Activated gamma-delta T cell treated with Interleukin-2 at 50 U/mL for 16 hours (primary cell): ENCODE measurements around the gene TMEM217.

Source experiments
- DNase-seq: peaks from one replicate; pipeline ENCODE4 v3.0.0-alpha.2; 2020

The TMEM217 gene

GRCh38 chr6:37243131-37243815 lies 14.7 kb downstream of the TMEM217 start:
- DNase-seq, result no peak

DNA sequence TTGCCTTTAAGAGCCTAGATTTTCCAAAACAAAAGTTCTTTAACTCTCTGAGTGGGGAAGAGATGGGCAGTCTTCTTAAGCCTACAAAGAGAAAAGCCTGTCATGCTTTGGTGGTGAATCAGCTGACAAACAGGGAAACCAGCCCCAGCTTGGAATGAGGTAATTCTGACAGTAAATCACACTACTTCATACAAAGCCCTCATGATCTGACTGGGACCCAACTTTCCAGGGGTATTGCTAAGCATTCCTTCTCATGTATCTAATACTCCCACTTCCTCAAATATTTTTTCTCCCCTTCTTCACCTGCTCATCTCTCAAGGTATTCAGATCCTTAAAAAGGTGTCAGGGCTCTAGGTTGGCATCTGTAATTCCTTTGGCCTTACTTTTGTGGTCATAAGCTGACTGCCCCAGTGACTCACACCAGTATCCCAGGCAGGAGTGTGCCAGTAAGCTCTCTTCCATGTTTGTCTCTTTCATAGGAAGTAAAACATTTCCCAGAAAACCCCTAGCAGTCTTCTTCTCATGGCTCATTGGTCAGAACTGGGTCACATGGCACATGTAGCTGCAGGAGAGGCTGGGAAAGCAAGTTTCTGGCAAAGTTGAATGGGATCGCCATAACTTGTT lies 15.4 kb downstream of the TMEM217 start:
- DNase-seq, result no peak

GRCh38 chr6:37241775-37242428 lies 16.0 kb downstream of the TMEM217 start:
- no peak for DNase-seq

DNA sequence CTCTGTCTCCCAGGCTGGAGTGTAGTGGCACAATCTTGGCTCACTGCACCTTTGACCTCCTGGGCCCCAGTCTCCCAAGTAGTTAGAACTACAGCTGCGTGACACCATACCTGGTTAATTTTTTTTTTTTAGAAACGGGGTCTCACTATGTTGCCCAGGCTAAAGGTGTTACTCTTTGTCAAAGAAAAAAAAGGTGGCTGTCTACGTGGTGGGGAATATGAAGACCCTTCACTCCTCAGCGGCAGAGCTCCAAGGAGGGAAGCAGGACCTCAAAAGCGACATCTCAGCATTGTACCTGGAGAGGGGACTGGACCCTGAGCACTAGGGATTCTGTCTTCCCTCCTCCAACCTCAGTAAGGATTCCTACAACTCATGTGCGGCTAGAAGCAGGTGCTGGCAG lies 16.8 kb downstream of the TMEM217 start:
- DNase-seq, result no peak

GRCh38 chr6:37239950-37240713 lies 17.8 kb downstream of the TMEM217 start:
- DNase-seq, result peak; percentile 56

- DNase-seq, result no peak
Observed at GRCh38 chr6:37239526-37239925, 18.4 kb downstream of the TMEM217 start.

- DNase-seq, result no peak
Observed at GRCh38 chr6:37238381-37238780, 19.6 kb downstream of the TMEM217 start.

GRCh38 chr6:37237789-37238188 lies 20.2 kb downstream of the TMEM217 start:
- DNase-seq, result no peak

DNA sequence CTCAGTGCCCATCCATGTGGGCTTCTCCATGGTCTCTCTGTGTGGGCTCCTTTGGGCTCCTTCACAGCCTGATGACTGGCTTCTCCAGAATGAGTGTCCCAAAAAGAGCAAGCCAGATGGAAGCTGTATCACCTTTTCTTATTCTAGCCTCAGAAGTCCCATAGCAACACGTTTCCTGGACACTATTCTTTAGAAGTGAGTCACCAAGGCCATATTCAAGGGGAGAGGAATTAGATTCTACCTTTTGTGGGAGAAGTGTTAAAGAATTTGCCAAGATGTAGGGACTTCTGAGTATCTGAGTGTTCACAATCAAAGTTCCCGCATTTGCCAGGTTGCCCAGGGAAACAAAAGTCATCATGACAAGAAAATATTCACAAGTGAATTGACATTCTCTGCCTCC lies 21.0 kb downstream of the TMEM217 start:
- DNase-seq, result no peak

GRCh38 chr6:37233541-37233940 lies 24.4 kb downstream of the TMEM217 start:
- no peak for DNase-seq

- DNase-seq, result no peak
Observed at GRCh38 chr6:37232430-37233017, 25.4 kb downstream of the TMEM217 start.

- DNase-seq, result no peak
Observed at GRCh38 chr6:37230104-37230503, 27.8 kb downstream of the TMEM217 start.

DNA sequence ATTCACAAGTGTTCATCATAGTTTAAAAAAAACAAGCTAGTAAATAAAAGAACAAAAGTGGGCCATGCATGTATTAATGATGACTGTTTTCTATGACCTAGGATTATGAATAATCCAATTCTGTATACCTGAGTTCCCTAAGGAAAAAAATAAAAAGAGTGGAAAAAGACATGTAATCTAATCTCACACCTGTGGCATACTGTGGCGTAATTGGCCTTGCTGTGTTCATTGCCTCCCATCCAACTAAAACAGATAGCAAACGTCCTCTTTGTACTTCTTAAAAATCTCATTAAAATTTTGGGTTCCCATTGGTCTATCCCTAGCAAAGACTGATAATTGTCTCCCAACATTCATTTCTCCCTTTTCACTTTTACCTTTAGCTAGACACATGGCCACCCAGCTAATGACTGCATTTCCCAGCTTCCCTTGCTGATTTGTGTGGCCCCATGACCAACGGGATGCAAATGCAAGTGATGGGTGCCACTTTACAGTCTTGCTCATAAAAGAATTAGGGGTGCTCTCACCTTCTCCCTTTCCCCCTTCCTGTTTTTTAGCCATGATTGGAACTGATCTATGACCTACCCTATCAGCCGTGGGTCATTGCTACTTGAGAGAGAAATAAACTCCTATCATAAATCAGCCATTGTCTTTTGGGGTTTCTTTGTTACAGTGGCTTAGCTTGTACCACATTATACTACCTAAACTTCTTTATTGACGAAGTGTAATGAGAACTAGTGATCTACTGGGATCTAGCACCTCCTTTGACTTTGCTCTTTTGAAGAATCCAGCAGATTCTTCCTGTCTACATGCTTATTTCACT lies 32.4 kb downstream of the TMEM217 start:
- no peak for DNase-seq

DNA sequence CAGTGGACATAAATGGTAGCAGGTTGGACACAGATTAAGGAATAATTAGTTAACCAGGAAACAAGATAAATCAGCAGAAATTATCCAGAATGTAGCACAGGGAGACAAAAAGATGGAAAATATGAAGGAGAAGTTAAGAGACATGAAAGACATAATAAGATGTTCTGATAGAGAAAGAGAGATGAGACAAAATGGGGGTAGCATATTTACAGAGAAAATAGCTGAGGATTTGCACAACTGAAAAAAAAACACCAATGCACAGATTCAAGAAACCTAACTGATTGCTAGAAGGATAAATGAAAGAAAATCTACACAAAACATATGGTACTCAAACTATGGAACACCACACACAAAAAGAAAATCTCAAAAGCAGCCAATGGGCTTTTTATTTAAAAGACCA lies 35.0 kb downstream of the TMEM217 start:
- DNase-seq, result no peak

GRCh38 chr6:37222125-37222967 lies 35.6 kb downstream of the TMEM217 start:
- DNase-seq, result peak; percentile 55

- DNase-seq, result no peak
Observed at GRCh38 chr6:37221585-37222124, 36.3 kb downstream of the TMEM217 start.

DNA sequence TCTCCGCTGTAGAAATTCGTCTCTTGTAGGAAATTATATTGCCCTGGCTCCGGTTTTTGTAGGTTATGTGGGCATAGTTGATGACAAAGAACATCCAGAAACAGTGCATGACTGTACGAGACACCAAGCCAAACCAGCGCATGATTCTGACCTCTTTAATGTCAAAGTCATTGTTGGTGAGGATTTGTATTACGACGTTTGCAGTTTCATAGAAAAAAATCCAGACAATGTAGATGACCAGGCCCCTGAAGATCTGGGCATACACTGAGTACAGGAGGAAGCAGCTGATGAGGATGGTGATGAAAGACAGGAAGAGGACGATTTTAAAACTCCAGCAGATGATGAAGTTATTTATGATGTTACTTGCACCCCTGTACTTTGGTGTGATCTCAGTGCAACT lies 39.4 kb downstream of the TMEM217 start:
- DNase-seq, result no peak

GRCh38 chr6:37218061-37218460 lies 39.9 kb downstream of the TMEM217 start:
- DNase-seq, result no peak

GRCh38 chr6:37212268-37212667 lies 45.7 kb downstream of the TMEM217 start:
- DNase-seq, result no peak

GRCh38 chr6:37210313-37210968 lies 47.5 kb downstream of the TMEM217 start:
- DNase-seq, result peak; percentile 83
